TTC549 (cell line): ENCODE results near the gene MAT2A.
"Not testable (repeated sequence)": the region's sequence is repeated elsewhere in the genome, so short reads cannot be mapped to it uniquely, and the experiment has no call there.

Source experiments
- FAIRE-seq: peaks from 2 replicates; lab custom pipeline; 2012; peaks lifted over from hg19 to GRCh38; lab: Jason Lieb, UNC

Gene MAT2A

GRCh38 chr2:85524336-85524908 is 14.5 kb upstream of the MAT2A start:
- no peak for FAIRE-seq

- FAIRE-seq: no peak
Measured at GRCh38 chr2:85525029-85525428, 13.9 kb upstream of the MAT2A start.

DNA sequence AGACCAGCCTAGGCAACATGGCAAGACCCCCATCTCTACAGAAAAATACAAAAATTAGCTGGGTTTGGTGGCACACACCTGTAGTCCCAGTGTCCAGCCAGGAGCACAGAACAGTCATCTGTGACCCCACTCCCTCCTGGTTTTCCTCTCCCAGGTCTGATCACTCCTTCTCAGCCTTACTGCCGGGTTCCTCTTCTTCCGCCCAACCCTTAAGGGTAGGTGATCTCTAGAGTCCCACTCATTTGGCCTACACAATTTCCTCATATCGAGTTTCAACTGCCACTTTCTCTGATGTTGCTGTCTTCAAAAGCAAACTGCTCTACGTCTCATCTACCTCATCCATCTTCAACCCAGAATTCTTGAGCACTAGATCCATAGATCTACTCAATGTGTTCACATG is 13.4 kb upstream of the MAT2A start:
- no peak for FAIRE-seq

DNA sequence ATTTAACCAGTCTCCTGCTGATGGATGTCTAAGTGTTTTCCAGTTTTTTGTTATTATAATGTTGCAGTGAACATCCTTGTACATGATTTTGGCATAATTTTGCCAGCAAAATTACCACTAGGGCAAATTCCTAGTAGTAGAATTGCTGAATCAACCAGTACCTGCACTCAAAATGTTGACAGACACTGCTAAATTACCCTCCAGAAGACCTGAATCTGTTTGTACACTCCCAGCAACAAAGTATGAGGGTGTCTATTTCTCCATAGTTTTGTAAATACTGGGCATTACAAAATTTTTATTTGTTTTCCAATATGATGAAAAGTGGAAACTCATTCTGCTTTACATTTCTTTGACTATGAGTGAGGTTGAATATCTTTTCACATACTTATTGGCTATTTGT is 11.2 kb upstream of the MAT2A start:
- FAIRE-seq: no peak

- FAIRE-seq: no peak
Measured at GRCh38 chr2:85528355-85528754, 10.6 kb upstream of the MAT2A start.

GRCh38 chr2:85529809-85530208 is 9.2 kb upstream of the MAT2A start:
- FAIRE-seq: no peak

DNA sequence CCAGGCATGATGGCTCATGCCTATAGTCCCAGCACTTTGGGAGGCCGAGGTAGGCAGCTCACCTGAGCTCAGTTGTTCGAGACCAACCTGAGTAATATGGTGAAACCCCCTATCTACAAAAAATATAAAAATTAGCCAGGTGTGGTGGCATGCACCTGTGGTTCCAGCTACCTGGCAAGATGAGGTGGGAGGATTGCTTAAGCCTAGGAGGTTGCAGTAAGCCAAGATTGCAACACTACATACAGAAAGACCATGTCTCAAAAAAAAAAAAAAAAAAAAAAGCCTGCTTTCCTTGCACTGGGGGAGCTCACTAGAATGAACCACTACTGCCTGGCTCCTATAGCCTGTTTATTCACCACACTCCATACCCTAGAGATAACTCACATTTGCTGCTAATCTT is 7.4 kb upstream of the MAT2A start:
- no peak for FAIRE-seq

- no peak for FAIRE-seq
Measured at GRCh38 chr2:85534099-85534498, 4.9 kb upstream of the MAT2A start.

GRCh38 chr2:85534881-85535280 is 4.1 kb upstream of the MAT2A start:
- FAIRE-seq: no peak

GRCh38 chr2:85536479-85536878 is 2.5 kb upstream of the MAT2A start:
- no peak for FAIRE-seq

GRCh38 chr2:85537600-85538506 is 1.1 kb upstream of the MAT2A start:
- no peak for FAIRE-seq

GRCh38 chr2:85539361-85540132 is 579 bp downstream of the MAT2A start:
- FAIRE-seq: no peak

DNA sequence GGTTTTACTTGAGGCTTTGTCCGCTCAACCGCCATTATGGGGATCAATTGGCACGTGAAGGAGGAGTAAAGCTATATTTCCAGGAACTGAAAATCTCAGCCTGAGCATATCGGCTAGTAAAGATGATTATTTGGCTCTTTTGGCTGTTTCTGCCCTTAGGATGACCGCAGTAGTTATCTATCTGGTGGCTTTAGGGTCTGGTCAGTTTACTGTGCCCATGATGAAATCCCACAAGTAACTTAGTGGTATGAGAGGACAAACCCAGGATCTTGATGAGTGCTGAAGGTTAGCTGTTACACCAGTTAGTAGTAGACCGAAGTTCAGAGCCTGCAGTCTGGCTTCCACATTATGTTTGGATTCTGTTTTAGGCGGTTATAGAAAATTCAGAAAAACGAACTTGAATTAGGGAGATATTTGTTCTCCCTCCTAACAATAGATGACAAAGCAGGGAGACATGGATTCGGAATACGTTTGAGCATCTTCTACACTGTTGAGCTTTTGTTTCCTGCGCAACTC is 1.2 kb downstream of the MAT2A start:
- FAIRE-seq: no peak

DNA sequence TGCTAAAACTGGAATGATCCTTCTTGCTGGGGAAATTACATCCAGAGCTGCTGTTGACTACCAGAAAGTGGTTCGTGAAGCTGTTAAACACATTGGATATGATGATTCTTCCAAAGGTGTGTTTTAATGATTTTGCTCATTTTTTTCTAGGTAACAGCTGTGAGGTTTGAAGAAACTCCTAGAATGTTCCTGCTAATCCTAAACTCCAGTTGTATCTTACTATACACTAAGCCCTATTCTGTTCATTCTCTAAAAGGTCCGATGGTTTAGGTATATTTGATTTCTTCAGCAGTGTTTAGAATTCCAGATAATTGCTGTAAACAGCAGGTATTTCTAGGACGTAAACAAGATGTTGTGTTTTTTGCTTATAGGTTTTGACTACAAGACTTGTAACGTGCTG is 2.3 kb downstream of the MAT2A start:
- FAIRE-seq: no peak

DNA sequence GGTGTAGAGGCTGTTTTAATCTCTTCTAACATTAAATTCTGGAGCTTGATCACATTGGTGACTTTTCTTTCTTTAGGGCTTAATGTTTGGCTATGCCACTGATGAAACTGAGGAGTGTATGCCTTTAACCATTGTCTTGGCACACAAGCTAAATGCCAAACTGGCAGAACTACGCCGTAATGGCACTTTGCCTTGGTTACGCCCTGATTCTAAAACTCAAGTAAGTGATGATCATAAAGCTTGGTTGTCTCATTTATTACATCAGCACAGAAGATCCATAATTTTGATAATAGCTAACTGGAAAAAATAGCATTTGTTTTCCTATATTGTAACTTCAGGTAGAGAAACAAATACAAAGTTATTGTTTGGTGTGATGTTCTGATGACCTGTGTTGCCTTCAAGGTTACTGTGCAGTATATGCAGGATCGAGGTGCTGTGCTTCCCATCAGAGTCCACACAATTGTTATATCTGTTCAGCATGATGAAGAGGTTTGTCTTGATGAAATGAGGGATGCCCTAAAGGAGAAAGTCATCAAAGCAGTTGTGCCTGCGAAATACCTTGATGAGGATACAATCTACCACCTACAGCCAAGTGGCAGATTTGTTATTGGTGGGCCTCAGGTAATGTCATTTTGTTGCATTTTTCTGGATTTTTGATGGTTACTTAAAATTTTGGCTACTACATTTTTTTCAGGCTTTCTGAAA is 2.9 kb downstream of the MAT2A start:
- no peak for FAIRE-seq

GRCh38 chr2:85542777-85543176 is 3.8 kb downstream of the MAT2A start:
- no peak for FAIRE-seq

DNA sequence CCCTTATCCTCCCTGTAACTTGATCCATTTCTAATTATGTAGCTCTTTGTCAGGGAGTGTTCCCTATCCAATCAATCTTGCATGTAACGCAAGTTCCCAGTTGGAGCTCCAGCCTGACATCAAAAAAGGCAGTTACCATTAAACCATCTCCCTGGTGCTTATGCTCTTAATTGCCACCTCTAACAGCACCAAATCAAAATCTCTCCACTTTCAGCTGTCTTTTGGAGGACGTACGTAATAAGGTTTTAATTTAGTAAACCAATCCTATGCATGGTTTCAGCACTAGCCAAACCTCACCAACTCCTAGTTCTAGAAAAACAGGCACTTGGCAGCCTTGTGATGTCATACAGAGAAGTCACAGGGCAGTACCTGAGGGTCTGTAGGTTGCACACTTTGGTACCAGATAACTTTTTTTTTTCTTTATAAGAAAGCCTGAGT is 5.3 kb downstream of the MAT2A start:
- FAIRE-seq: not testable (repeated sequence)

DNA sequence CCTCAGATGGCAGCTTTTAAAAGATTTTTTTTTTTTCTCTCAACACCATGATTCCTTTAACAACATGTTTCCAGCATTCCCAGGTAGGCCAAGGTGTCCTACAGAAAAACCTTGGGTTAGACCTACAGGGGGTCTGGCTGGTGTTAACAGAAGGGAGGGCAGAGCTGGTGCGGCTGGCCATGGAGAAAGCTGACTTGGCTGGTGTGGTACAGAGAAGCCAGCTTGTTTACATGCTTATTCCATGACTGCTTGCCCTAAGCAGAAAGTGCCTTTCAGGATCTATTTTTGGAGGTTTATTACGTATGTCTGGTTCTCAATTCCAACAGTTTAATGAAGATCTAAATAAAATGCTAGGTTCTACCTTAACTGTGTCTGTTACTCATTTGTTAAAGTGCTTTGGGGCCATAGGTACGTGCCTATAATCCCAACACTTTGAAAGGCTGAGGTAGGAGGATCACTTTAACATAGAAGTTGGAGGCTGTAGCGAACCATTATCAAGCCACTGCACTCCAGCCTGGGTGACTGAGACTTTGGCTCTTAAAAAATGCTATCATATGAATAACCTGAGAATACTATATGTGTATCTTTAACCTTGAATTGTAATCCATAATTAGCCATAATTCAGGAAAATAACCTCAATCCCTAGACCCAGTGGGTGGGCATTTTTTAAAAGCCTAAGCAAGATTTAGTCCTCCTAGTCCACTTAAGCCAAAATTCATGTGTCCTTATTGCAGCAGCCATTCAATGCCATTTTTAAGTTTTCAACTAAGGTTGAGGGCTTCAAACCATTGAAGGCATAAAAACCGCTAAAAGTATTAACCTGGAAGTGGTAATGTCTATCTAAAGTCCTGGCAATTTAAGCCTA is 6.2 kb downstream of the MAT2A start:
- FAIRE-seq: not testable (repeated sequence)

DNA sequence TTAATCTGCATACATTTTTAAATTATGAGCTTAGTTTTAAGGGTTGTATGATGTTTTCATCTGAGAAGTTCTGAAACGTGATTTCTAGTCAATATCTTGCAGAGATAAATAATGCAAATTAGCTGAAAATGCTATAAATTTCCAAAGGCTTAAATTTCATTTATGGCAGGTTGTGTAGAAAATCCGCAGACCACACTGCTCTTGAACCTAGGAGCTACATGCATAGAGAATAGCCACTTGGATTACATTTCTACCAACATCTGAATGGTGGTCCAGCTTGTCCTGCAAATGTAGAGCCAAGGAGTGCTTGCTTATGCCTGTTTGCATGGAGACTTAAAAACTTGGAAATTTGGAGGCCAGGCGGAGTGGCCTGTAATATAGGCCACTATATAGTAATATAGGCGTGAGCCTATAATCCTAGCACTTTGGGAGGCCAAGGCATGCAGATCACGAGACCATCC is 6.8 kb downstream of the MAT2A start:
- FAIRE-seq: no peak

GRCh38 chr2:85547089-85547858 is 8.3 kb downstream of the MAT2A start:
- FAIRE-seq: no peak
